ENCODE data around the gene FNBP1L.
A peak's percentile ranks its signal among the peaks of the same experiment; 100 is the strongest.

The FNBP1L gene

GRCh38 chr1:93591676-93592550, 144.0 kb downstream of the FNBP1L start:
- H3K27me3 ChIP-seq (ENCODE audit: control insufficient read depth, insufficient read depth, low read length): no peaks in the 10 kb centered on the region
- no peak overlapping the region for H3K27ac ChIP-seq (ENCODE audit: low read depth, low read length)
- H3K9ac ChIP-seq (ENCODE audit: low read depth, low read length): no peak overlapping the region
- peaks cover 20% of the 10 kb centered on the region for H3K36me3 ChIP-seq (ENCODE audit: control insufficient read depth, insufficient read depth, low read length)
- H3K9me3 ChIP-seq (ENCODE audit: control insufficient read depth, insufficient read depth, low read length): no peaks in the 10 kb centered on the region
- no peak overlapping the region for H3K4me3 ChIP-seq (ENCODE audit: low read depth, low read length)
- H3K4me1 ChIP-seq (ENCODE audit: control insufficient read depth, insufficient read depth, low read length): peaks cover 30% of the 10 kb centered on the region

- H3K9ac ChIP-seq (ENCODE audit: low read depth, low read length): no peak overlapping the region
- no peak overlapping the region for H3K4me3 ChIP-seq (ENCODE audit: low read depth, low read length)
- peaks cover 30% of the 10 kb centered on the region for H3K4me1 ChIP-seq (ENCODE audit: control insufficient read depth, insufficient read depth, low read length)
- no peaks in the 10 kb centered on the region for H3K27me3 ChIP-seq (ENCODE audit: control insufficient read depth, insufficient read depth, low read length)
- H3K27ac ChIP-seq (ENCODE audit: low read depth, low read length): no peak overlapping the region
- H3K36me3 ChIP-seq (ENCODE audit: control insufficient read depth, insufficient read depth, low read length): peaks cover 14% of the 10 kb centered on the region
- no peaks in the 10 kb centered on the region for H3K9me3 ChIP-seq (ENCODE audit: control insufficient read depth, insufficient read depth, low read length)
These were observed 144.6 kb downstream of the FNBP1L start for GRCh38 chr1:93592551-93592949.

GRCh38 chr1:93593854-93594602, 146.1 kb downstream of the FNBP1L start:
- Histone ChIP-seq H3K9me3 (ENCODE audit: control insufficient read depth, insufficient read depth, low read length) (no peaks in the 10 kb centered on the region), H3K27me3 (ENCODE audit: control insufficient read depth, insufficient read depth, low read length) (no peaks in the 10 kb centered on the region), H3K4me1 (ENCODE audit: control insufficient read depth, insufficient read depth, low read length) (peaks cover 40% of the 10 kb centered on the region), H3K27ac (ENCODE audit: low read depth, low read length) (peak overlapping the region; percentile 2), H3K4me3 (ENCODE audit: low read depth, low read length) (0 out of 2 replicates have a peak overlapping the region, but pooled peaks have one; percentile 16), H3K36me3 (ENCODE audit: control insufficient read depth, insufficient read depth, low read length) (peaks cover 6% of the 10 kb centered on the region; the same call in 1 of the 2 replicates), H3K9ac (ENCODE audit: low read depth, low read length) (no peak overlapping the region)

- Histone ChIP-seq H3K9ac (ENCODE audit: low read depth, low read length) (no peak overlapping the region), H3K9me3 (ENCODE audit: control insufficient read depth, insufficient read depth, low read length) (no peaks in the 10 kb centered on the region), H3K27ac (ENCODE audit: low read depth, low read length) (peak overlapping the region; percentile 2), H3K4me1 (ENCODE audit: control insufficient read depth, insufficient read depth, low read length) (peaks cover 40% of the 10 kb centered on the region), H3K27me3 (ENCODE audit: control insufficient read depth, insufficient read depth, low read length) (no peaks in the 10 kb centered on the region), H3K36me3 (ENCODE audit: control insufficient read depth, insufficient read depth, low read length) (0 out of 2 replicates have a peak, but pooled peaks cover 2% of the 10 kb centered on the region), H3K4me3 (ENCODE audit: low read depth, low read length) (no peak overlapping the region)
These were observed 146.6 kb downstream of the FNBP1L start for GRCh38 chr1:93594603-93594880.

GRCh38 chr1:93595266-93595665, 147.3 kb downstream of the FNBP1L start:
- peaks cover 40% of the 10 kb centered on the region for H3K4me1 ChIP-seq (ENCODE audit: control insufficient read depth, insufficient read depth, low read length)
- H3K9ac ChIP-seq (ENCODE audit: low read depth, low read length): no peak overlapping the region
- H3K27me3 ChIP-seq (ENCODE audit: control insufficient read depth, insufficient read depth, low read length): no peaks in the 10 kb centered on the region
- H3K27ac ChIP-seq (ENCODE audit: low read depth, low read length): no peak overlapping the region
- H3K4me3 ChIP-seq (ENCODE audit: low read depth, low read length): no peak overlapping the region
- H3K36me3 ChIP-seq (ENCODE audit: control insufficient read depth, insufficient read depth, low read length): 0 out of 2 replicates have a peak, but pooled peaks cover 2% of the 10 kb centered on the region
- H3K9me3 ChIP-seq (ENCODE audit: control insufficient read depth, insufficient read depth, low read length): no peaks in the 10 kb centered on the region

- Histone ChIP-seq H3K4me1 (ENCODE audit: control insufficient read depth, insufficient read depth, low read length) (peaks cover 40% of the 10 kb centered on the region), H3K27me3 (ENCODE audit: control insufficient read depth, insufficient read depth, low read length) (no peaks in the 10 kb centered on the region), H3K9ac (ENCODE audit: low read depth, low read length) (no peak overlapping the region), H3K27ac (ENCODE audit: low read depth, low read length) (no peak overlapping the region), H3K36me3 (ENCODE audit: control insufficient read depth, insufficient read depth, low read length) (0 out of 2 replicates have a peak, but pooled peaks cover under 1% of the 10 kb centered on the region), H3K4me3 (ENCODE audit: low read depth, low read length) (no peak overlapping the region), H3K9me3 (ENCODE audit: control insufficient read depth, insufficient read depth, low read length) (no peaks in the 10 kb centered on the region)
These were observed 147.8 kb downstream of the FNBP1L start for GRCh38 chr1:93595743-93596142.

- peaks cover 40% of the 10 kb centered on the region for H3K4me1 ChIP-seq (ENCODE audit: control insufficient read depth, insufficient read depth, low read length)
- H3K36me3 ChIP-seq (ENCODE audit: control insufficient read depth, insufficient read depth, low read length): no peaks in the 10 kb centered on the region
- H3K27ac ChIP-seq (ENCODE audit: low read depth, low read length): no peak overlapping the region
These were observed 148.6 kb downstream of the FNBP1L start for GRCh38 chr1:93596329-93597089.

GRCh38 chr1:93597709-93598108, 149.8 kb downstream of the FNBP1L start:
- Histone ChIP-seq H3K9me3 (ENCODE audit: control insufficient read depth, insufficient read depth, low read length) (no peaks in the 10 kb centered on the region), H3K36me3 (ENCODE audit: control insufficient read depth, insufficient read depth, low read length) (no peaks in the 10 kb centered on the region), H3K4me1 (ENCODE audit: control insufficient read depth, insufficient read depth, low read length) (peaks cover 40% of the 10 kb centered on the region), H3K9ac (ENCODE audit: low read depth, low read length) (no peak overlapping the region), H3K4me3 (ENCODE audit: low read depth, low read length) (no peak overlapping the region), H3K27me3 (ENCODE audit: control insufficient read depth, insufficient read depth, low read length) (no peaks in the 10 kb centered on the region), H3K27ac (ENCODE audit: low read depth, low read length) (no peak overlapping the region)

More at GRCh38 chr1:93596329-93597089, 148.6 kb downstream of the FNBP1L start:
- Histone ChIP-seq H3K9me3 (ENCODE audit: control insufficient read depth, insufficient read depth, low read length) (no peaks in the 10 kb centered on the region), H3K9ac (ENCODE audit: low read depth, low read length) (no peak overlapping the region), H3K4me3 (ENCODE audit: low read depth, low read length) (no peak overlapping the region), H3K27me3 (ENCODE audit: control insufficient read depth, insufficient read depth, low read length) (no peaks in the 10 kb centered on the region)

- Histone ChIP-seq H3K4me1 (ENCODE audit: control insufficient read depth, insufficient read depth, low read length) (peaks cover 40% of the 10 kb centered on the region), H3K9ac (ENCODE audit: low read depth, low read length) (no peak overlapping the region), H3K27ac (ENCODE audit: low read depth, low read length) (no peak overlapping the region), H3K36me3 (ENCODE audit: control insufficient read depth, insufficient read depth, low read length) (no peaks in the 10 kb centered on the region), H3K27me3 (ENCODE audit: control insufficient read depth, insufficient read depth, low read length) (no peaks in the 10 kb centered on the region), H3K4me3 (ENCODE audit: low read depth, low read length) (no peak overlapping the region), H3K9me3 (ENCODE audit: control insufficient read depth, insufficient read depth, low read length) (no peaks in the 10 kb centered on the region)
These were observed 150.5 kb downstream of the FNBP1L start for GRCh38 chr1:93598396-93598795.

GRCh38 chr1:93598861-93599439, 151.0 kb downstream of the FNBP1L start:
- H3K27ac ChIP-seq (ENCODE audit: low read depth, low read length): no peak overlapping the region
- H3K4me1 ChIP-seq (ENCODE audit: control insufficient read depth, insufficient read depth, low read length): peaks cover 35% of the 10 kb centered on the region
- no peaks in the 10 kb centered on the region for H3K9me3 ChIP-seq (ENCODE audit: control insufficient read depth, insufficient read depth, low read length)
- no peak overlapping the region for H3K4me3 ChIP-seq (ENCODE audit: low read depth, low read length)
- no peak overlapping the region for H3K9ac ChIP-seq (ENCODE audit: low read depth, low read length)
- H3K27me3 ChIP-seq (ENCODE audit: control insufficient read depth, insufficient read depth, low read length): no peaks in the 10 kb centered on the region
- no peaks in the 10 kb centered on the region for H3K36me3 ChIP-seq (ENCODE audit: control insufficient read depth, insufficient read depth, low read length)

Measured in HUES48 (cell line).